ENCODE results near the gene GJB4.

The GJB4 gene

DNA sequence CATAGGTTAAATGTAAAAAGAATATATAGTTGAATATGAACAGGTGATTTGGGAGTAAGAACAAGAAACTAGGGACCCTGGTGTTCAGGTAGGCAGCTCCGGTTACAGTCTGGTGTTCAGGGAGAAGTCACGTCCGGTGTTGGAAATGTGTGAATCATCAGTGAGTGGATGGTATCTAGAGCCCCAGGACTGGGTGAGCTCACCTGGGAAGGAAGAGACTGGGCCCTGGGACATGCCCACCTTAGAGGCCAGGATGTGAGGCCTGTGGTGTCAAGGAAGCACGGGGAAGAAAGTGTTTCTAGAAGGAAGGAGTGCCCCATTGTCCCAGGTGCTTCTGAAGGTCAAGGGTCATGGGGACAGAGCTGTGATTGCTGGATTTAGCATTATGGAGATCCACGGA is 20.0 kb downstream of the GJB4 start:
- no peak overlapping the region for H3K9ac ChIP-seq
- TF ChIP-seq, protein P1, sequence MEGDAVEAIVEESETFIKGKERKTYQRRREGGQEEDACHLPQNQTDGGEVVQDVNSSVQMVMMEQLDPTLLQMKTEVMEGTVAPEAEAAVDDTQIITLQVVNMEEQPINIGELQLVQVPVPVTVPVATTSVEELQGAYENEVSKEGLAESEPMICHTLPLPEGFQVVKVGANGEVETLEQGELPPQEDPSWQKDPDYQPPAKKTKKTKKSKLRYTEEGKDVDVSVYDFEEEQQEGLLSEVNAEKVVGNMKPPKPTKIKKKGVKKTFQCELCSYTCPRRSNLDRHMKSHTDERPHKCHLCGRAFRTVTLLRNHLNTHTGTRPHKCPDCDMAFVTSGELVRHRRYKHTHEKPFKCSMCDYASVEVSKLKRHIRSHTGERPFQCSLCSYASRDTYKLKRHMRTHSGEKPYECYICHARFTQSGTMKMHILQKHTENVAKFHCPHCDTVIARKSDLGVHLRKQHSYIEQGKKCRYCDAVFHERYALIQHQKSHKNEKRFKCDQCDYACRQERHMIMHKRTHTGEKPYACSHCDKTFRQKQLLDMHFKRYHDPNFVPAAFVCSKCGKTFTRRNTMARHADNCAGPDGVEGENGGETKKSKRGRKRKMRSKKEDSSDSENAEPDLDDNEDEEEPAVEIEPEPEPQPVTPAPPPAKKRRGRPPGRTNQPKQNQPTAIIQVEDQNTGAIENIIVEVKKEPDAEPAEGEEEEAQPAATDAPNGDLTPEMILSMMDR (conservative IDR thresholded peaks at IDR 0.05; ENCODE audit: low read depth, low read length): no peak
- no peaks in the 10 kb centered on the region for H3K36me3 ChIP-seq (ENCODE audit: insufficient read depth)
- H3K27ac ChIP-seq: no peak overlapping the region
- H3K4me2 ChIP-seq: no peak overlapping the region
- H3K27me3 ChIP-seq (ENCODE audit: insufficient read depth, low read depth): no peaks in the 10 kb centered on the region
- H2AFZ ChIP-seq (ENCODE audit: low read depth): no peak overlapping the region
- no peaks in the 10 kb centered on the region for H3K79me2 ChIP-seq (ENCODE audit: insufficient read depth, low read depth)
- no peak overlapping the region for H3K4me3 ChIP-seq (IDR thresholded peaks at IDR 0.05; ENCODE audit: insufficient read depth, low read depth, low read length)
- H3K4me1 ChIP-seq (ENCODE audit: low read depth, poor library complexity, severe bottlenecking): no peaks in the 10 kb centered on the region
- no peaks in the 10 kb centered on the region for H4K20me1 ChIP-seq (ENCODE audit: insufficient read depth)

DNA sequence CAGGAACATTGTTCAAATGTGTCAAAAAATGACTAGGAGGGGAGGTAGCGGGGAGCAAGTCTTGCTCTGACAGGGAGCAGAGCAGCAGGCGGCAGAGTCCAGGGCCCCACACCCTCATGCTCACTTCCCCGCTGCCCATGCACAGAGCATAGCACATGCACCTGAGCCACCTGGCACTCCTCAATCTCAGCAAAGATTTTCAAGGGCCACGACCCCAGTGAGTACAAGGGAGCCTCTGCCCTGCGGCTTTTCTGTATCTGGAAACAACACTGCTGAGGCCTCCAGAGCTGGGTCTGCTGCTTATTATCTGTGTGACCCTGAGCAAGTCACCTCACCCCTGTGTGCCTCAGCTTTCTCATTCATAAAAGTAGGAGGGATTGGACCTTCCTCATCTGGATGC is 20.4 kb downstream of the GJB4 start:
- H3K27ac ChIP-seq: no peak overlapping the region
- H3K27me3 ChIP-seq (ENCODE audit: insufficient read depth, low read depth): no peaks in the 10 kb centered on the region
- no peaks in the 10 kb centered on the region for H3K79me2 ChIP-seq (ENCODE audit: insufficient read depth, low read depth)
- TF ChIP-seq, protein P1 (conservative IDR thresholded peaks at IDR 0.05; ENCODE audit: low read depth, low read length): no peak
- H3K9ac ChIP-seq: no peak overlapping the region
- no peaks in the 10 kb centered on the region for H3K4me1 ChIP-seq (ENCODE audit: low read depth, poor library complexity, severe bottlenecking)
- H3K36me3 ChIP-seq (ENCODE audit: insufficient read depth): no peaks in the 10 kb centered on the region
- H2AFZ ChIP-seq (ENCODE audit: low read depth): no peak overlapping the region
- no peak overlapping the region for H3K4me2 ChIP-seq
- no peaks in the 10 kb centered on the region for H4K20me1 ChIP-seq (ENCODE audit: insufficient read depth)
- no peak overlapping the region for H3K4me3 ChIP-seq (IDR thresholded peaks at IDR 0.05; ENCODE audit: insufficient read depth, low read depth, low read length)

DNA sequence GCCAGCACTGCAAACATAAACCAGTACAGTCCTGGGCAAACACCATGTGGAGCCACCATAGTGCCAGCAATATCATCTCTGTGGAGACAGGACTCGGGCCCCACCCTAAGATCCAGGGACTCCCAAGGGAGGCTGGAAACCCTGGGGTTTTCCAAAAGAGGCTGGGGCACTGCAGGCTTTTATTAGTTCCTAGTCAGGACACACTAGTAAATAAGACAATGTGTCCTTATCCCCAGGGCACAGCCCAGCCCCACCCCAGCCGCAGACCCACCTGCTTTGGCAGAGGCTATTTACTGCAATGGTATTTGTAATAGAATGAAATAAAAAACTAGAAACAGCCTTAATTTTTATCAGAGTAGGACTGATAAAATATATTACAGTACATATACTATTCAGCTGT is 21.0 kb downstream of the GJB4 start:
- Histone ChIP-seq H3K4me1 (ENCODE audit: low read depth, poor library complexity, severe bottlenecking) (no peaks in the 10 kb centered on the region), H4K20me1 (ENCODE audit: insufficient read depth) (no peaks in the 10 kb centered on the region), H3K4me2 (no peak overlapping the region), H3K36me3 (ENCODE audit: insufficient read depth) (no peaks in the 10 kb centered on the region), H3K4me3 (IDR thresholded peaks at IDR 0.05; ENCODE audit: insufficient read depth, low read depth, low read length) (no peak overlapping the region), H3K79me2 (ENCODE audit: insufficient read depth, low read depth) (no peaks in the 10 kb centered on the region), H3K27ac (no peak overlapping the region), H2AFZ (ENCODE audit: low read depth) (no peak overlapping the region), H3K27me3 (ENCODE audit: insufficient read depth, low read depth) (no peaks in the 10 kb centered on the region), H3K9ac (no peak overlapping the region)
- TF ChIP-seq, protein P1 (conservative IDR thresholded peaks at IDR 0.05; ENCODE audit: low read depth, low read length): no peak

DNA sequence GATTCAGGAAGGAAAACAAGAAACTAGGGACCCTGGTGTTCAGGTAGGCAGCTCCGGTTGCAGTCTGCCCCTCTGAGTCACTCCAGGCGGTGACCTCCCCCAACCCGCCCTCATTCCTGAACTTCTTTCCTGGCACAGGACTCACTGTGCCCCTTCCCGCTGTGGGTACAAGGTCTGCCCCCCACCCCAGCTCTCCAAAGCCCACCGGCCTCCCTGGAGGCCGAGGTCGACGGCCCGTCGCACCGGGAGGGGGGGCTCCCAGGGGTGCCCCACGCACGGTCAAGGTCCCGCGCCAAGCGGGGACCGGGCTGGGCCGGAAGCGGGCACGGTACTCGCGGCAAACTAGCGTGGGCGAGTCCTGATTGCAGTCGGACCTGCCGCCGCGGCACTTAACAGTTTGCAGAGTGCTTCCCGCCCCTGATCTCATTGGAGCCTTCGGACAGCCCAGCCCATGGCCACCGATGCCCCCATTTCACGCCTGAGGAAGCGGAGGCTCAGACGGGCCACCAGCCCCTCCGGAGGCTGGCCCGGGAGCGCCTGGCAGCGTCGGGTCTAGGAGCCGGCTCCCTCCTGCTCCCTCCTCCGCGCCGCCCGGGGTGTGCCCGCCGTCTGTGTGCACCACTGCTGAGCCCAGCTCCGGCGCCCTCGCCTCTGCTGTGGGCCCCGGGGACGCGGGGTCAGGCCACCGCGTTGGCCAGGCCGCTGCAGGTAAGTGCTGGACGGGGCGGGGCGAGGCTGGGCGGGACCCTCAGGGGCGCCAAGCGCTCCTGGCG is 21.7 kb downstream of the GJB4 start, which contains the start of gene GJB3:
Gene GJB3 (plus strand): TSS at position 144 of the 773 bp plus-strand sequence. CDS start 3,549 bp downstream, outside the sequence.
- Histone ChIP-seq H3K79me2 (ENCODE audit: insufficient read depth, low read depth) (no peaks in the 10 kb centered on the region), H3K36me3 (ENCODE audit: insufficient read depth) (no peaks in the 10 kb centered on the region), H3K4me1 (ENCODE audit: low read depth, poor library complexity, severe bottlenecking) (no peaks in the 10 kb centered on the region), H3K4me2 (no peak within 1 kb of the TSS), H4K20me1 (ENCODE audit: insufficient read depth) (no peaks in the 10 kb centered on the region), H3K27ac (no peak within 1 kb of the TSS), H3K27me3 (ENCODE audit: insufficient read depth, low read depth) (no peaks in the 10 kb centered on the region), H3K4me3 (IDR thresholded peaks at IDR 0.05; ENCODE audit: insufficient read depth, low read depth, low read length) (no peak within 1 kb of the TSS), H2AFZ (ENCODE audit: low read depth) (no peak within 1 kb of the TSS), H3K9ac (no peak within 1 kb of the TSS)
- TF ChIP-seq, protein P1 (conservative IDR thresholded peaks at IDR 0.05; ENCODE audit: low read depth, low read length): no peak

All from KMS-11 (cell line).